GM21526 (cell line): ENCODE measurements around the gene AMHR2.
"Not testable (repeated sequence)": the region's sequence is repeated elsewhere in the genome, so short reads cannot be mapped to it uniquely, and the experiment has no call there.

ENCODE experiments used
- ATAC-seq: cut with Tn5 transposase; IDR thresholded peaks from one replicate; pipeline ENCODE4 v1.9.1; 2021; ENCODE audit warnings: moderate library complexity; ENCODE audit not compliant: unreplicated experiment, low FRiP score

The AMHR2 gene

GRCh38 chr12:53423597-53423996, at the start of gene AMHR2:
Gene AMHR2 (plus strand): TSS chr12:53423855. CDS start chr12:53423935, 80 bp downstream.
- no peak for ATAC-seq

- ATAC-seq = not testable (repeated sequence)
Measured at GRCh38 chr12:53374277-53374676, 49.4 kb upstream of the AMHR2 start.

- no peak for ATAC-seq
Measured at GRCh38 chr12:53376747-53377146, 46.9 kb upstream of the AMHR2 start.

DNA sequence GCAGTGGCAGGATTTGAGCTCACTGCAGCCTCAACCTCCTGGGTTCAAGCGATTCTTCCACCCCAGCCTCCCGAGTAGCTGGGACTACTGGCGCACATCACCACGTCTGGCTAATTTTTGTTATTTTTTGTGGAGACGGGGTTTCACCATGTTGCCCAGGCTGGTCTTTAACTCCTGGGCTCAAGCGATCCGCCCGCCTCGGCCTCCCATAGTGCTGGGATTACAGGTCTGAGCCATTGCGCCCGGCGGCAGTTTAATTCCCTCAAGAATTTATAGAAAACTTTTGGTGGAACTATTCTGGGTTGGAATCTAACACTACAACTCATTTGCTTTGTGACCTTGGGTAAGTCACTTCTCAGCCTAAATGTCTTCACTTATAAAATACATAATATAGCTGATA, 45.4 kb upstream of the AMHR2 start:
- no peak for ATAC-seq

GRCh38 chr12:53378724-53379388, 44.8 kb upstream of the AMHR2 start:
- no peak for ATAC-seq

DNA sequence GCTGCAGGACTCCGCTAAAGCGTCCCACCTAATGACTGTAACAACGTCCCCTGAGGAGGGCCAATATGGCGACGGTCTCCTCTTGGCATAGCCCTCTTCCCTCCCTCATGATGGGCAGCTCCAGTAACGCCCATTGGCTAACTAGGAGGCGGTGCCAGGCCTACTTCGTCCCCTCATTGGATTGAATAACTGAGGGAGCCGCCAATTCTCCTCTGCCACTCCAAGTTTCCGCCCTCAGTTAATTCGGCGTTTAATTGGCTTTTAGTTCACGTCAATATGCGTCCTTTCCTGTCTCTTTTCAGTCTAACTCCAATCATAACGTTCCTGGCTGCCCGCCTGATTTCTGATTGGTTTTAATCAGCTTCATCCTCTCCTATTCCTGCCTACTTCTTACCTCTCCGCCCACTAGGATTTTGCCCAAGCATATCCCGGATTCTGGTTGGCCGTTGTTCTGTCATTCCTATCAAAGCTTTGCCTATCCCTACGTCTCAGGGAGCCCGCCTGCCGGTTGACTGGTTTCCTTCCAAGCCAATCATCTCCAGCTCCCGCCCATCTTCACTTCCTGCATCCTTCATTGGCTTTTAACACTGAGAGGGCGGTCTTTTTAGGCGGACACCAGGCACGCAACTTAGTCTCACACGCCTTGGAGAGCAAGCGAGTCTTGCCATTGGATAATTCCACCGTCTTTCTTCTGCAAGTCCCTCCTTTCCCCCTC, 44.1 kb upstream of the AMHR2 start:
- peak; percentile 76 for ATAC-seq

DNA sequence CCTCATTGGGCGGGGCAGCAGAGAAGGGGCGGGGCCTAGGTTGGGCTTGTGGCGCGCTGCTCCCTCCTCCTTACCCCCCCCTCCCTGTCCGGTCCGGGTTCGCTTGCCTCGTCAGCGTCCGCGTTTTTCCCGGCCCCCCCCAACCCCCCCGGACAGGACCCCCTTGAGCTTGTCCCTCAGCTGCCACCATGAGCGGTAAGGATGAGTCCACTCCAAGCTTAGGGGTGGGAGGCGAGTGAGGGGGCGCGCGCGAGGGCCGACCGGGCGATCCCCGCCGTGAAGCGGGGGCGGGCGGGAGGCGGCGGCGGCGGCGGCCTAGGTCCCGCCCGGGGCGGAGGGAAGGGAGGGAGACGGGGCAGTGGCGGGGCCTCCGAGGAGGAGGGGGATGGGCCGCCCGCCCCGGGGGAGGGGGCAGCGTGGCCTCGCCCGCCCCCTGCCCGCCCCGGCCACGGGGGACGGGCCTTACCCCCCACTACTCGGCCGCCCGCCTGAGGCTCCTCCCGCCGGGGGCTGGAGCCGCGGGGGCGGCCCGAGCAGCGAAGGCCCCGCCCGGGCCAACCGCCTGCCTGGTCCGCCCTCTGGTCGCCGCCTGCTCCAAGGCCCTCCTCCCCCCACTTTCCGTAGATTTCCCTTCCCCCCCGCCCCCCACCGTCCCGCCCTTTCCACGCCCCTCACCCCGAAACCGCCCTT, 43.4 kb upstream of the AMHR2 start, which contains the start of gene SP1:
SP1 (plus strand) TSS at position 73 of the 690 bp plus-strand sequence; CDS start at position 189, 116 bp downstream.
- ATAC-seq = peak; percentile 43

DNA sequence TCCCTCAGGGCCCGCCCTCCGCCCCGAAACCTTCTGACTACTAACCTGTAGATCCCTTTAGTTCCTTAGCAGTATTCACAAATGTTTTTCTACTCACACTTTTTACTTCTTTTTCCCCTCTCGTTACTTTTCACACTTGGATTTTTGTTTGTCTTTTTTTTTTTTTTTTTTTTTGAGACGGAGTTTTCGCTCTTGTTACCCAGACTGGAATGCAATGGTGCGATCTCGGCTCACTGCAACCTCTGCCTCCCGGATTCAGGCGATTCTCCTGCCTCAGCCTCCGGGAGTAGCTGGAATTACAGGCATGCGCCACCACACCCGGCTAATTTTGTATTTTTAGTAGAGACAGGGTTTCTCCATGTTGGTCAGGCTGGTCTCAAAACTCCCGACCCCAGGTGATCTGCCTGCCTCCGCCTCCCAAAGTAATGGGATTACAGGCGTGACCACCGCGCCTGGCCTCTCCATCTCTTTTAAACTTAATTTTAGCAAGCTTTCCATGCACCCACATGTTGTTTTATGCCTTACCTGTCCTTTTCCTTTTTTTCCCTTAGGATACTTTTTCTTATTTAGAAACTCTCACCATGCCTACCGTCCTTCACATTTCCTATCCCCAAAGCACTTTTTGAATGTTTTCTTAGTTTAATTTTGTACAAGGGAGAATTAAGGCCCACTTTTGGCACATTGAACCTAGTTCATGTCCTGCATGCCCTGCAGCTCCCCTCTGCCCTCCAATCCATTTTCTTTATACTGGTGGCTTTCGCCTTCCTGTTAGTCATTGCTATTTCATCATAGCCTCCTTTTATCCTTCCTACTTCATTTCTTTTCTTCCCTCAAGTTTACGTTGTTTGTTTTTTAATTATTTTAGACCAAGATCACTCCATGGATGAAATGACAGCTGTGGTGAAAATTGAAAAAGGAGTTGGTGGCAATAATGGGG, 42.6 kb upstream of the AMHR2 start:
- ATAC-seq = no peak

DNA sequence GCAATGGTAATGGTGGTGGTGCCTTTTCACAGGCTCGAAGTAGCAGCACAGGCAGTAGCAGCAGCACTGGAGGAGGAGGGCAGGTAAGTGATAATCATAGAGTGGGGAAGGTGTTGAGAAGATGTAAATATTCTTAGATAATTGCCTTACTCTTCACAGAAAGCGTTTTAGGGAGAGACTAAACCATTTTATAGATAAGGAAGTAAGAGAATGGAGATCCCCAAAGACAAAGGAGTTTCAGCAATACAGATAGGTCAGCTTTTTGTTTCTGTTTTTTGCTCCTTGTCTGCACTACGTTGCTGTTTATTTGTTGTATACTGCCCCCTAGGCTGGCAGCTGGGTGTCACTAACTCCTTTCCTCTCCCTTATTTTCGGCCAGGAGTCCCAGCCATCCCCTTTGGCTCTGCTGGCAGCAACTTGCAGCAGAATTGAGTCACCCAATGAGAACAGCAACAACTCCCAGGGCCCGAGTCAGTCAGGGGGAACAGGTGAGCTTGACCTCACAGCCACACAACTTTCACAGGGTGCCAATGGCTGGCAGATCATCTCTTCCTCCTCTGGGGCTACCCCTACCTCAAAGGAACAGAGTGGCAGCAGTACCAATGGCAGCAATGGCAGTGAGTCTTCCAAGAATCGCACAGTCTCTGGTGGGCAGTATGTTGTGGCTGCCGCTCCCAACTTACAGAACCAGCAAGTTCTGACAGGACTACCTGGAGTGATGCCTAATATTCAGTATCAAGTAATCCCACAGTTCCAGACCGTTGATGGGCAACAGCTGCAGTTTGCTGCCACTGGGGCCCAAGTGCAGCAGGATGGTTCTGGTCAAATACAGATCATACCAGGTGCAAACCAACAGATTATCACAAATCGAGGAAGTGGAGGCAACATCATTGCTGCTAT, 41.7 kb upstream of the AMHR2 start:
- ATAC-seq = no peak

DNA sequence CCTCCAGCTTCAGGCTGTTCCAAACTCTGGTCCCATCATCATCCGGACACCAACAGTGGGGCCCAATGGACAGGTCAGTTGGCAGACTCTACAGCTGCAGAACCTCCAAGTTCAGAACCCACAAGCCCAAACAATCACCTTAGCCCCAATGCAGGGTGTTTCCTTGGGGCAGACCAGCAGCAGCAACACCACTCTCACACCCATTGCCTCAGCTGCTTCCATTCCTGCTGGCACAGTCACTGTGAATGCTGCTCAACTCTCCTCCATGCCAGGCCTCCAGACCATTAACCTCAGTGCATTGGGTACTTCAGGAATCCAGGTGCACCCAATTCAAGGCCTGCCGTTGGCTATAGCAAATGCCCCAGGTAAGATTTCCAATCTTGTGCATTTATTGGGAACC, 40.4 kb upstream of the AMHR2 start:
- ATAC-seq = no peak

DNA sequence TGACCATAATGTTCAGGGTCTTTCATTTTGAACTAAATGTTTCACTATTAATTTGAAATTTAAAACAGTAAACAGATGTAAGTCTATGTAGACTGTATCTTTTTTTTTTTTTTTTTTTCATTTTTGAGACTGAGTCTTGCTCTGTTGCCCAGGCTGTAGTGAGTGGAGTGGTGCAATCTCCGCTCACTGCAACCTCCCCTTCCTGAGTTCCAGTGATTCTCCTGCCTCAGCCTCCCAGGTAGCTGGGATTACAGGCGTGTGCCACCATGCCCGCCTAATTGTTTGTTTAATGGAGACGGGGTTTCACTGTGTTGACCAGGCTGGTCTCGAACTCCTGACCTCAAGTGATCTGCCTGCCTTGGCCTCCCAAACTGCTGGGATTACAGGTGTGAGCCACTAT, 37.3 kb upstream of the AMHR2 start:
- ATAC-seq = not testable (repeated sequence)

GRCh38 chr12:53388932-53389331, 34.7 kb upstream of the AMHR2 start:
- ATAC-seq = no peak

- no peak for ATAC-seq
Measured at GRCh38 chr12:53389702-53390101, 34.0 kb upstream of the AMHR2 start.

DNA sequence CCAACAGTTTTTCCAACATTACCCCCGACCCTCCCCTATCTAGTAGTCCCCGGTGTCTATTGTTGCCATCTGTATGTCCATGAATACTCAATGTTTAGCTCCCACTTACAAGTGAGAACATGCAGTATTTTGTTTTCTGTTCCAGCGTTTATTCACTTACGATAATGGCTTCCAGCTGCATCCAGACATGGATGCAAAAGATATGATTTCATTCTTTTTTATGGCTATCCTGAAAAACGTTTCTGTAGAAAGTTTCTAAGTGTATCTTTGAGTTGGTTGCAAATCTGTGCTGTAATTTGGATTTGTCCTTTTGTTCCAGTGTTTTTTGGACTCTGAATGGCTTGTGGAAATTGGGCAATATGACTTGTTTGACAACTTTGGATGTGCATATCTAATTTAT, 31.9 kb upstream of the AMHR2 start:
- no peak for ATAC-seq

- no peak for ATAC-seq
Measured at GRCh38 chr12:53399896-53400295, 23.8 kb upstream of the AMHR2 start.

DNA sequence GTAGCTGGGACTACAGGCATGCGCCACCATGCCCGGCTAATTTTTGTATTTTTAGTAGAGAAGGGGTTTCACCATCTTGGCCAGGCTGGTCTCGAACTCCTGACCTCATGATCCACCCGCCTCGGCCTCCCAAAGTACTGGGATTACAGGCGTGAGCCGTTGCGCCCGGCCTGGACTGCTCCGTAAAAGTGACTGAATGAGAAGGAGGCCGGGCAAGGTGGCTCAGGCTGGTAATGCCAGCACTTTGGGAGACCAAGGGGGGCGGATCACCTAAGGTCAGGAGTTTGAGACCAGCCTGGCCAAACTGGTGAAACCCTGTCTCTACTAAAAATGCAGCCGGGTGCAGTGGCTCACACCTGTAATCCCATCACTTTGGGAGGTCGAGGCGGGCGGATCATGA, 21.3 kb upstream of the AMHR2 start:
- ATAC-seq = not testable (repeated sequence)

DNA sequence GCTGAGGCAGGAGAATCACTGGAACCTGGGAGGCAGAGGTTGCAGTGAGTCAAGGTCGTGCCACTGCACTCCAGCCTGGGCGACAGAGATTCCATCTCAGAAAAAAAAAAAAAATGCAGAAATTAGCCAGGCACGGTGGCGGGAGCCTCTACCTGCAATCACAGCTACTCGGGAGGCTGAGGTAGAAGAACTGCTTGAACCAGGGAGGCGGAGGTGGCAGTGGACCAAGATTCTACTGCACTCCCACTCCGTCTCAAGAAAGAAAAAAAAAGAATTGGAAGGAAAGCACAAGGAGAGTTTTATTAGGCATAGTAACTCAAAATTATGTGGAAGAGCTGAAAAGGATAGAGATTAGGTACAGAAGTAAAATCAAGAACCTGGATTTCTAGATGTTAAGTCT, 20.8 kb upstream of the AMHR2 start:
- no peak for ATAC-seq

DNA sequence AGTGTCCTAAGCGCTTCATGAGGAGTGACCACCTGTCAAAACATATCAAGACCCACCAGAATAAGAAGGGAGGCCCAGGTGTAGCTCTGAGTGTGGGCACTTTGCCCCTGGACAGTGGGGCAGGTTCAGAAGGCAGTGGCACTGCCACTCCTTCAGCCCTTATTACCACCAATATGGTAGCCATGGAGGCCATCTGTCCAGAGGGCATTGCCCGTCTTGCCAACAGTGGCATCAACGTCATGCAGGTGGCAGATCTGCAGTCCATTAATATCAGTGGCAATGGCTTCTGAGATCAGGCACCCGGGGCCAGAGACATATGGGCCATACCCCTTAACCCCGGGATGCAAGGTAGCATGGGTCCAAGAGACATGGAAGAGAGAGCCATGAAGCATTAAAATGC, 12.7 kb upstream of the AMHR2 start:
- no peak for ATAC-seq

DNA sequence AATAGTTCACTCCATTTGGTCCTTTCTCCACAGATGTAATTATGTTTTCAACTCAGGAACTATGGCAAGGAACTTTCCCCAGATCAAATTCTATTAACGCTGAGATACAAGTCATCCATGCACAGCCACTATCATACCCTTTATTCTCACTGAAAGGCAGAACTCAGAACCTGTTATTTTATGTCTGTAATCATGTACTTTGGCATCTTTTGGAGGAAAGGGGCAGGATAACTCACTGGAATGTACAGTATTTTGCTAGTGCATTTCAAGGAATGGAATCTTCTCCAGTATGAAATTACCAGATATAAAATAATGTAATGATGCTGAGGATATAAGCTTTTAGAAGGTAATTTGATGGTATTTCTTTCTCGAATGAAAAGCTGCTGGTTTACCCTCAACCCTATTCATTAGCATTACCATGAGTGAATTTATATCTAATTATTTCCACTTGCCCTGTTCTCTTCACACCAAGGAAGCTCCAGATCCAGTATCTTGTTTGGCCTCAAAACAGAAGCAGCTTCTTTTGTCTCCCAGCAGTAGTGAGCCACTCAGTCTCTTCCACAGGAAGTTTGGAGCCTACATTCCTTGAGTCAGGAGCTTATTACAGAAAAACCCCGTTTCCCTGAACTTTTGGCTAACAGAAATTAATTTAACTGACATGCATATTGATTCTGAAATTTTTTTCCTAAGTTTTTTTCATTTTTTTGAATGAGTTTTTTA, 10.0 kb upstream of the AMHR2 start:
- ATAC-seq = no peak
